ENCODE measurements around the gene FCF1. TPM values are rescaled to one million over a fixed set of nuclear protein-coding genes. Genes with fewer than 3 reads are reported as not detected.
A peak's percentile ranks its signal among the peaks of the same experiment; 100 is the strongest.

The FCF1 gene, protein sequence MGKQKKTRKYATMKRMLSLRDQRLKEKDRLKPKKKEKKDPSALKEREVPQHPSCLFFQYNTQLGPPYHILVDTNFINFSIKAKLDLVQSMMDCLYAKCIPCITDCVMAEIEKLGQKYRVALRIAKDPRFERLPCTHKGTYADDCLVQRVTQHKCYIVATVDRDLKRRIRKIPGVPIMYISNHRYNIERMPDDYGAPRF
- 10 to 100 TPM; 21.9 to 66.7 (median 43.3) TPM for total RNA-seq

- in situ Hi-C loops (cut with MboI; ENCODE audit: low pct_unique_long_range_greater_than_20kb in 2 of 9, low sequenced_read_pairs in 9 of 9, unreplicated experiment in 9 of 9): no loop called here
Measured at GRCh38 chr14:74712499-74713394, at the start of gene FCF1, which contains the start of gene AREL1. TSS of gene FCF1 (plus strand) at chr14:74713144. CDS start at chr14:74713198, 54 bp downstream. TSS of gene AREL1 (minus strand) at chr14:74713080. CDS start at chr14:74685615, 27,465 bp downstream.

DNA sequence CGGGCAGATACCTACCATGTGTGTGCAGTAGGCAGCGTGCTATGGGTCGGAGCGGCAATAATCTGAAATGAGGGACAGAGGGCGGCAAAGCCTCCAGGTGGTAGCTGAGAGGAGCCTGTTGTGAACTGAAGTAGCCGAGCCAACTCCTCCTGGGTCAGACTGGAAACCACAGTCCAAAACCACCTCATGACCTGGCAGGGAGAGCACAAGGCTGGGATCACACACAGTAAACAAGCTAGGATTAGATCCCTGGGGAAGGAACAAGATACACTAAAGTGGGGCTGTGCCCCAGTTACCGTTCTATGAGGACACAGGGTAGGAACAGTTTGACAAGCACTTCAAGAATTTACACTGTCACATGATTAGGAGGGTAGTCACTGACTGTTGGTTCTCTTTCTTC lies 49.1 kb upstream of the FCF1 start:
- no peaks in the 10 kb centered on the region for H3K4me1 ChIP-seq (replicated peaks in 1 of 2)
- in situ Hi-C loops (cut with MboI; ENCODE audit: low pct_unique_long_range_greater_than_20kb in 2 of 9, low sequenced_read_pairs in 9 of 9, unreplicated experiment in 9 of 9): no loop called here
- ATAC-seq (replicated peaks in 6 of 8): no peak
- H3K27ac ChIP-seq: no peak overlapping the region
- WGBS, 10 experiments: 88 to 100% (median 96%) methylated on average over 1 to 6 of the region's 7 CpGs; no CpG with 5 or more reads in 5 of the 10 experiments
- H3K4me3 ChIP-seq: no peak overlapping the region

More at GRCh38 chr14:74712499-74713394, at the start of gene FCF1, which contains the start of gene AREL1:
- H3K4me3 ChIP-seq: peak within 1 kb of the TSS; percentile 59 to 99 (median 63)
- peak within 1 kb of the TSS; percentile 64 to 77 for H3K27ac ChIP-seq
- peak; percentile 99 to 100 (median 99) for ATAC-seq (replicated peaks in 6 of 8)
- peaks cover 5 to 19% of the 10 kb centered on the region in 2 donors for H3K4me1 ChIP-seq (replicated peaks in 1 of 2)
- 0 to 4% (median 0%) methylated on average over 1 to 29 of the region's 31 CpGs for WGBS, 10 experiments

- in situ Hi-C loops (cut with MboI; ENCODE audit: low pct_unique_long_range_greater_than_20kb in 2 of 9, low sequenced_read_pairs in 9 of 9, unreplicated experiment in 9 of 9): no loop called here
- Histone ChIP-seq H3K27ac (no peak overlapping the region), H3K4me1 (replicated peaks in 1 of 2) (no peaks in the 10 kb centered on the region), H3K4me3 (no peak overlapping the region)
- WGBS, 10 experiments: 93 to 100% (median 100%) methylated on average over 1 to 2 of the region's 2 CpGs; no CpG with 5 or more reads in 5 of the 10 experiments
- no peak for ATAC-seq (replicated peaks in 6 of 8)
Measured at GRCh38 chr14:74664717-74665116, 48.2 kb upstream of the FCF1 start.

DNA sequence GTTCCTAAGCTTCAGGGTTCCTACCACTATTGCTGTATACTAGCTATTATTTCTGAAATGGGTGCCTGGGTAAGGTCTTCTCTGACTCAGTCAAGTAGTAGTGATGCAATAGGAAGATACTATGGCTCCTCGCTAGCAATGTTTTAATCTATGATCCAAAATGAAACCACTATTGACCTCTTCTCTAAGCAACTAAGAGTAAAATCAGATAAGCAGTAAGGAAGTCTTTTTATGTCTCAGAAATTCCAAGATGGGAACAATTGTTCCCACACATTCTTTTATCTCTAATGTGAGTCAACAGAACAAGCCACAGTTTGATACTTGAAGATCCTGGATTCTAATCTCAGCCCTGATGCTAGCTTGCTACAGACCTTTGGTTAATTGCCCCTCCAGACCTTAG lies 45.2 kb upstream of the FCF1 start:
- no peak for ATAC-seq (replicated peaks in 6 of 8)
- in situ Hi-C loops (cut with MboI; ENCODE audit: low pct_unique_long_range_greater_than_20kb in 2 of 9, low sequenced_read_pairs in 9 of 9, unreplicated experiment in 9 of 9): no loop called here
- 40 to 100% (median 94%) methylated on average over 1 of the region's 1 CpG; no CpG with 5 or more reads in 4 of the 10 experiments for WGBS, 10 experiments

DNA sequence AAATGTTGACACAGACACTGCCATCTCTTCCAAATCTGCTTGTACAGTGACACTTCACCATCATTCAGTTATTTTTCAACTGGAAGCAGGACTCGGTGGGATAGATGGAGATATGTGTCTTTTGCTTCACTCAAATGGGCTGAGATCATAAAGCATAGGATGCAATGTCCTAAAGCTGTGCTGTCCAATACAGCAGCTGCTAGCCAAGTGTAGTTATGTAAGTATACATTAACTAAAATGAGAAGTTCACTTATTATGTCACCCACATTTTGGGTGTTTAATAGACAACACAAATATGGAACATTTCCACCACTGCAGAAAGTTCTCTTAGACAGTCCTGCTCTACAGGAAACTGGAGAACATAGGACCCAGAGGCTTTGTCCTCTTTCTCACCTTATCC lies 43.7 kb upstream of the FCF1 start:
- ATAC-seq (replicated peaks in 6 of 8): no peak
- in situ Hi-C loops (cut with MboI; ENCODE audit: low pct_unique_long_range_greater_than_20kb in 2 of 9, low sequenced_read_pairs in 9 of 9, unreplicated experiment in 9 of 9): no loop called here
- WGBS, 10 experiments: 100% methylated on average over 1 of the region's 1 CpG; no CpG with 5 or more reads in 6 of the 10 experiments
- Histone ChIP-seq H3K4me1 (replicated peaks in 1 of 2) (no peaks in the 10 kb centered on the region), H3K27ac (no peak overlapping the region), H3K4me3 (no peak overlapping the region)

More for the DNA sequence above, 45.2 kb upstream of the FCF1 start:
- Histone ChIP-seq H3K4me1 (replicated peaks in 1 of 2) (no peaks in the 10 kb centered on the region), H3K4me3 (no peak overlapping the region), H3K27ac (no peak overlapping the region)

- WGBS, 10 experiments: 80 to 100% (median 95%) methylated on average over 2 to 10 of the region's 10 CpGs; no CpG with 5 or more reads in 4 of the 10 experiments
- Histone ChIP-seq H3K4me1 (replicated peaks in 1 of 2) (no peaks in the 10 kb centered on the region), H3K27ac (no peak overlapping the region), H3K4me3 (no peak overlapping the region)
- in situ Hi-C loops (cut with MboI; ENCODE audit: low pct_unique_long_range_greater_than_20kb in 2 of 9, low sequenced_read_pairs in 9 of 9, unreplicated experiment in 9 of 9): no loop called here
- ATAC-seq (replicated peaks in 6 of 8): no peak
Measured at GRCh38 chr14:74669846-74670245, 43.1 kb upstream of the FCF1 start.

DNA sequence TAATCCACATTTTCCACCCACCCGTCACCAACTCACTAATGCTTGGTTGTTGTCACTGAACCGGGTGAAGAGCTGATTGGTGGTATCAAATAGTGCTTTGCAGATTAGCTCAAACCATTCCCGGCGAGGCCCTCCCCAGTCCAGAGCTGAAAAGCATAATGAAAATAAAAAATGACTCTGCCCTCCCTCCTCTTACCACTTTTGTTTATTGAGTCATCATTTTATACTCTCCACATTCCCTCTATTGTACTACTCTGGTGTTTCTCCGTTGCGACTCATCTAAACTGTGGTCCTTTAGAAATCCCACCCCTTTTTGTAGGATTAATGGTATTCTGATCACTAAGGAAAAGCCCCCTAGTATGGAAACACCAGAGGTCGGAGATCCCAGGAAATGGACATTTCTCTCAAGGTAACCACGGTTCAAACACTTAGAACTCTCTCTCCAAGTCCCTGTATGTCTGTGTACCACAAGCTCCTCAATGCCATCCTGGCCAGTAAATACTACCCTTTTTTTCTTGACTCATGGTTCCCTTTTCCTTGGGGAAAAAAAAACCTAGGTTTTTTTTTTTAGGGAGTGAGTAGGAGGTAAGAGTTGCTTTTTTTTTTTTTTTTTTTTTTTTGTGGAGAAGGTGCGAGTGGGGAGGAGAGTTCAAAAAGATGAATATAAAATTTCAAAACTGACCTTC lies 42.1 kb upstream of the FCF1 start:
- 63 to 100% (median 82%) methylated on average over 1 to 9 of the region's 9 CpGs for WGBS, 10 experiments
- ATAC-seq (replicated peaks in 6 of 8): peak in 1 of 8 experiments; percentile 38
- in situ Hi-C loops (cut with MboI; ENCODE audit: low pct_unique_long_range_greater_than_20kb in 2 of 9, low sequenced_read_pairs in 9 of 9, unreplicated experiment in 9 of 9): no loop called here

DNA sequence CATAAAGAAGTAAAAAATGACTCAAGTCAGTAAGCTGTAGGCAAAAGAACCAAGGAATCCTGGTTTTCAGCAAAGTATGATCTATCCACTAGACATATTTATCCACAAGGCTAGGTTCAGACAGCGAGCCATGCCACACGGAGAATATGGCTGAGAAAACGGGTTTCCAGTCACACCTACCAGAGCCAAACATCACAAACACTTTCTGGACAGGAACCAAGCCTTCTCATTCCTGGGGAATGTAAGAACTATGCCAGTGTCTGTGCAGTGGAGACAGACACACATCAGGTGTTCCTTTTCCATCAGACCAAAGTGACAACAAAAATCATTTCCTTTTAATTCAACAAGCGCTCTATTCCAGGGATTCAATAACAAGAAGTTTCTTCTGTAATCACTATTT lies 41.2 kb upstream of the FCF1 start:
- no peak for ATAC-seq (replicated peaks in 6 of 8)
- 0 to 100% (median 90%) methylated on average over 1 to 4 of the region's 4 CpGs; no CpG with 5 or more reads in 1 of the 10 experiments for WGBS, 10 experiments
- Histone ChIP-seq H3K4me1 (replicated peaks in 1 of 2) (no peaks in the 10 kb centered on the region), H3K4me3 (no peak overlapping the region), H3K27ac (no peak overlapping the region)
- in situ Hi-C loops (cut with MboI; ENCODE audit: low pct_unique_long_range_greater_than_20kb in 2 of 9, low sequenced_read_pairs in 9 of 9, unreplicated experiment in 9 of 9): no loop called here

More for the DNA sequence above, 42.1 kb upstream of the FCF1 start:
- Histone ChIP-seq H3K4me1 (replicated peaks in 1 of 2) (no peaks in the 10 kb centered on the region), H3K4me3 (no peak overlapping the region), H3K27ac (no peak overlapping the region)

DNA sequence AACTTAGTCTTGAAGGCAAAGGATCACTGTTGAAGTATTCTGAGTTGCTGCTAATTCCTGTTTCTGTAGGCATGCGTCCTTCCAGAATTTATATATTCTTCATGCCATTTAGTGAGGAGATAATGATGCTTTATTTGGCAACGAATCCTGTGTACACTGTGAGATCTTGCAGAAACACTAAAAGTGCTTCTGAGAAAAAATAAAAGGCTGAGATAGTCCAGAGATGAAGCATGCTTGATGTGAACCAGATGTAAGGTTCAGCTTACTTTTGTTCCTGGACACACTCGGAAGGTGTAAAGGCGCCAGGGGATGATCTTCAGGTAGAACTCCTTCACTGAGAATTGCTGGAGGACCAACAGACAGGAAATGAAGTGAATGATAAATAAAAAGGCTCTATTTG lies 39.2 kb upstream of the FCF1 start:
- in situ Hi-C loops (cut with MboI; ENCODE audit: low pct_unique_long_range_greater_than_20kb in 2 of 9, low sequenced_read_pairs in 9 of 9, unreplicated experiment in 9 of 9): no loop called here
- Histone ChIP-seq H3K4me1 (replicated peaks in 1 of 2) (no peaks in the 10 kb centered on the region), H3K27ac (no peak overlapping the region), H3K4me3 (no peak overlapping the region)
- WGBS, 10 experiments: 46 to 100% (median 89%) methylated on average over 2 to 4 of the region's 4 CpGs
- no peak for ATAC-seq (replicated peaks in 6 of 8)

DNA sequence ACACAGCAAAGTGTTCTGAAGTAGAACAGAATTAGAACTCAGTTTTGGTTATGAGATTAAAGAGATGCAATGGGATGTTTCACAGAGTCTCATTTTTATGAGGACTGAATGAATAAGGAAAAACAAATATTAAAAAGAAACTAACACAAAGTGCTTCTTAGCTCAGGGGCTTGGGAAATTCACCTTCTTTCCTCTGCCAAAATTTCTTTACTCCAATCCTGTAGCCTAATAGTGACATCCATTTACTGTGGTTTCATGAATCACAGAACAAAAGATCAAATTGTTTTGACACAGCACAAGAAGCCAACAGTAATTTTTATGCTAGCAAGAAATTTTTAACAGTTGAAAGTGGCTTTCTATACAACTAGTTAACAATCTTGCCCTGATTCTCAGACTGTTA lies 37.7 kb upstream of the FCF1 start:
- ATAC-seq (replicated peaks in 6 of 8): no peak
- Histone ChIP-seq H3K27ac (no peak overlapping the region), H3K4me1 (replicated peaks in 1 of 2) (no peaks in the 10 kb centered on the region), H3K4me3 (no peak overlapping the region)
- in situ Hi-C loops (cut with MboI; ENCODE audit: low pct_unique_long_range_greater_than_20kb in 2 of 9, low sequenced_read_pairs in 9 of 9, unreplicated experiment in 9 of 9): no loop called here

DNA sequence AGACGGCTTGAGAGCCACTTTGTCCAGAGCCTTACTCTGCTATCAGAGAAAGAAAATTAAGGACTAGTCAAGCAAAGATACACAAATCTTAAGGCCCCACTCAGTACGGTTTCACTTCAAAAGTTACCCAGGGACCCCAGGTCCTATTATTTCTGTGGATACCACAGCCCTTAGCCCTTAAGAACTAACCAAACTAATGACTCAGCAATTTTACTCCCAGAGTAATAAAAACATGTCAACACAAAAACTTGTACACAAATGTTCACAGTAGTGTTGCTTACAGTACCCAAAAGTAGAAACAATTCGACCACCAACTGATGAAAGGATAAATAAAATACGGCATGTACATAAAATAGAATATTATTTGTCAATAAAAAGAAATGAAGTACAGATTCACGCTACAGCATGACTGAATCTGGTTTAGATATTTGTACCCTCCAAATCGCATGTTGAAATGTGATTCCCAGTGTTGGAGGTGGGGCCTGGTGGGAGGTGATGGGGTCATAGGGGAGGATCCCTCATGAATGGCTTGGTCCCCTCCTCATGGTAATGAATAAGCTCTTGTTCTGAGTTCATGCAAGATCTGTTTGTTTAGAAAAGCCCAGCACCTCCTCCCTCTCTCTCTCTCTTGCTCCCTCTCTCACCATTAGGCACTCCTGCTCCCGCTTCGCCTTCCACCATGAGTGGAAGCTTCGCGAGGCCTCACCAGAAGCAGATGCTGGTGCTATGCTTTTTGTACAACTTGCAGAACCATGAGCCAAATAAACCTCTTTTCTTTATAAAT lies 30.6 kb upstream of the FCF1 start:
- H3K27ac ChIP-seq: no peak overlapping the region
- H3K4me1 ChIP-seq (replicated peaks in 1 of 2): no peaks in the 10 kb centered on the region
- 60 to 100% (median 87%) methylated on average over 1 to 9 of the region's 10 CpGs for WGBS, 10 experiments
- H3K4me3 ChIP-seq: no peak overlapping the region
- peak in 3 of 8 experiments; percentile 14 to 77 (median 45) for ATAC-seq (replicated peaks in 6 of 8)
- in situ Hi-C loops (cut with MboI; ENCODE audit: low pct_unique_long_range_greater_than_20kb in 2 of 9, low sequenced_read_pairs in 9 of 9, unreplicated experiment in 9 of 9): no loop called here

- no peak for ATAC-seq (replicated peaks in 6 of 8)
- in situ Hi-C loops (cut with MboI; ENCODE audit: low pct_unique_long_range_greater_than_20kb in 2 of 9, low sequenced_read_pairs in 9 of 9, unreplicated experiment in 9 of 9): no loop called here
Measured at GRCh38 chr14:74683406-74683805, 29.5 kb upstream of the FCF1 start.

More at GRCh38 chr14:74683406-74683805, 29.5 kb upstream of the FCF1 start:
- H3K4me3 ChIP-seq: no peak overlapping the region
- H3K27ac ChIP-seq: no peak overlapping the region
- no peaks in the 10 kb centered on the region for H3K4me1 ChIP-seq (replicated peaks in 1 of 2)
- WGBS, 10 experiments: 88 to 100% (median 100%) methylated on average over 1 to 3 of the region's 3 CpGs; no CpG with 5 or more reads in 3 of the 10 experiments

Data from motor neuron (in vitro differentiated cells).